OCI-LY1 (cell line): ENCODE data around the gene BARHL2.

Experiments
- H2AFZ ChIP-seq: fragments of 200-600 bp; sonication (generic), shearing (Covaris generic); 2 replicates; pipeline ENCODE4 v1.6.0; 2014; ENCODE audit warnings: antibody characterized with exemption, mild to moderate bottlenecking, low read length
- H3F3A ChIP-seq: fragments of 200-600 bp; sonication (generic), shearing (Covaris generic); 2 replicates; pipeline ENCODE4 v1.6.0; 2014; ENCODE audit warnings: mild to moderate bottlenecking, antibody characterized with exemption, low read length, moderate library complexity; ENCODE audit not compliant: insufficient read depth
- H3K27ac ChIP-seq: fragments of 200-600 bp; sonication (generic); 2 replicates; pipeline ENCODE4 v1.5.1; 2014; ENCODE audit warnings: low read length, mixed run types, mild to moderate bottlenecking, low read depth; ENCODE audit not compliant: poor library complexity, severe bottlenecking
- H3K27me3 ChIP-seq: fragments of 200-600 bp; sonication (generic); 2 replicates; pipeline ENCODE4 v1.6.0; 2014; ENCODE audit warnings: antibody characterized with exemption, mild to moderate bottlenecking, low read length, moderate library complexity; ENCODE audit not compliant: insufficient read depth
- H3K36me3 ChIP-seq: fragments of 200-600 bp; sonication (generic); 2 replicates; pipeline ENCODE4 v1.6.1; 2014; ENCODE audit warnings: mild to moderate bottlenecking, antibody characterized with exemption, low read length, moderate library complexity, mixed read lengths; ENCODE audit not compliant: insufficient read depth
- H3K4me1 ChIP-seq: fragments of 200-600 bp; sonication (generic); 2 replicates; pipeline ENCODE4 v1.5.1; 2014; ENCODE audit warnings: mild to moderate bottlenecking, low read length, moderate library complexity; ENCODE audit not compliant: insufficient read depth, severe bottlenecking
- H3K4me2 ChIP-seq: fragments of 200-600 bp; sonication (generic), shearing (Covaris generic); 2 replicates; pipeline ENCODE4 v1.6.1; 2014; ENCODE audit warnings: low read length
- H3K4me3 ChIP-seq: fragments of 200-600 bp; sonication (generic); 2 replicates; pipeline ENCODE4 v1.5.1; 2014; ENCODE audit warnings: low read length, low read depth, mild to moderate bottlenecking, mixed read lengths; ENCODE audit not compliant: poor library complexity, severe bottlenecking
- H3K79me2 ChIP-seq: fragments of 200-600 bp; shearing (Covaris generic); 2 replicates; pipeline ENCODE4 v1.6.1; 2016; ENCODE audit warnings: mixed run types, low read length, mixed read lengths; ENCODE audit not compliant: insufficient read depth
- H3K9ac ChIP-seq: fragments of 200-600 bp; sonication (generic), shearing (Covaris generic); 2 replicates; pipeline ENCODE4 v1.6.1; 2014; ENCODE audit warnings: mild to moderate bottlenecking, low read length, mixed read lengths
- H3K9me2 ChIP-seq: fragments of 200-600 bp; sonication (generic), shearing (Covaris generic); 2 replicates; pipeline ENCODE4 v1.6.1; 2014; ENCODE audit warnings: low read depth, mild to moderate bottlenecking, low read length, mixed read lengths
- H3K9me3 ChIP-seq: fragments of 200-600 bp; shearing (Covaris generic); 2 replicates; pipeline ENCODE4 v1.6.1; 2014; ENCODE audit warnings: low read length, mixed read lengths
- H4K20me1 ChIP-seq: fragments of 200-600 bp; sonication (generic), shearing (Covaris generic); 2 replicates; pipeline ENCODE4 v1.6.0; 2016; ENCODE audit warnings: mild to moderate bottlenecking, low read length; ENCODE audit not compliant: insufficient read depth
- EZH2 ChIP-seq: fragments of 200-600 bp; sonication (generic), shearing (Covaris generic); IDR thresholded peaks from 2 replicates; pipeline ENCODE4 v1.8.0; 2017; ENCODE audit warnings: borderline replicate concordance, mixed run types, mild to moderate bottlenecking, antibody characterized with exemption, low read length, moderate library complexity, mixed read lengths
- TF ChIP-seq, protein P1 (sequence below): fragments of 200-600 bp; sonication (generic), shearing (Covaris generic); IDR thresholded peaks from 2 replicates; pipeline ENCODE4 v1.5.1; 2017; ENCODE audit warnings: mild to moderate bottlenecking, antibody characterized with exemption, low read length, moderate library complexity, mixed read lengths

Gene BARHL2

DNA sequence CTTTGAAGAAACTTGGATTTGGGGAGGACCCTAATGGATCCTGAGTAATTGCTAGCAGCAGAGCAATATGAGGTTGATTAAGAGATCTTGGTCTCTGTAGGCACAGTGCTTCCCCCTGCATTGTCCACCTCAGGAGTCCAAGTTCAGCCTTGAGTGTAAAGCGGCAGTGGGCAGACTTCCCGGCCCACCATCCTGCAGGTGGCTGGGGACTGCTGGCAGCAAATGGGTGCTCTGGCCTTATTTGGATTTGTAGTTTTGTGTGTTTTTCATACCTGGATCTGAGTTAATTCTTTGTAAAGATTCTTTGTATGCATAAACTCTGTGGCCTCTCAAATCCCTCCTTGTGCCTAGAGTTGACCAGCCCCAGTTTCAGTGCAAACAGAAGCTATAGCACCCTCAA is 7.6 kb downstream of the BARHL2 start:
- TF ChIP-seq EZH2: no peak
- TF ChIP-seq, protein P1, sequence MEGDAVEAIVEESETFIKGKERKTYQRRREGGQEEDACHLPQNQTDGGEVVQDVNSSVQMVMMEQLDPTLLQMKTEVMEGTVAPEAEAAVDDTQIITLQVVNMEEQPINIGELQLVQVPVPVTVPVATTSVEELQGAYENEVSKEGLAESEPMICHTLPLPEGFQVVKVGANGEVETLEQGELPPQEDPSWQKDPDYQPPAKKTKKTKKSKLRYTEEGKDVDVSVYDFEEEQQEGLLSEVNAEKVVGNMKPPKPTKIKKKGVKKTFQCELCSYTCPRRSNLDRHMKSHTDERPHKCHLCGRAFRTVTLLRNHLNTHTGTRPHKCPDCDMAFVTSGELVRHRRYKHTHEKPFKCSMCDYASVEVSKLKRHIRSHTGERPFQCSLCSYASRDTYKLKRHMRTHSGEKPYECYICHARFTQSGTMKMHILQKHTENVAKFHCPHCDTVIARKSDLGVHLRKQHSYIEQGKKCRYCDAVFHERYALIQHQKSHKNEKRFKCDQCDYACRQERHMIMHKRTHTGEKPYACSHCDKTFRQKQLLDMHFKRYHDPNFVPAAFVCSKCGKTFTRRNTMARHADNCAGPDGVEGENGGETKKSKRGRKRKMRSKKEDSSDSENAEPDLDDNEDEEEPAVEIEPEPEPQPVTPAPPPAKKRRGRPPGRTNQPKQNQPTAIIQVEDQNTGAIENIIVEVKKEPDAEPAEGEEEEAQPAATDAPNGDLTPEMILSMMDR: no peak
- Histone ChIP-seq H3K9me3 (no peaks in the 10 kb centered on the region), H3K4me2 (no peak overlapping the region), H3K4me1 (no peaks in the 10 kb centered on the region), H3F3A (no peaks in the 10 kb centered on the region), H3K9ac (no peak overlapping the region), H2AFZ (no peak overlapping the region), H3K36me3 (no peaks in the 10 kb centered on the region), H4K20me1 (no peaks in the 10 kb centered on the region), H3K4me3 (no peak overlapping the region), H3K27ac (no peak overlapping the region), H3K27me3 (no peaks in the 10 kb centered on the region), H3K79me2 (no peaks in the 10 kb centered on the region), H3K9me2 (no peaks in the 10 kb centered on the region)

DNA sequence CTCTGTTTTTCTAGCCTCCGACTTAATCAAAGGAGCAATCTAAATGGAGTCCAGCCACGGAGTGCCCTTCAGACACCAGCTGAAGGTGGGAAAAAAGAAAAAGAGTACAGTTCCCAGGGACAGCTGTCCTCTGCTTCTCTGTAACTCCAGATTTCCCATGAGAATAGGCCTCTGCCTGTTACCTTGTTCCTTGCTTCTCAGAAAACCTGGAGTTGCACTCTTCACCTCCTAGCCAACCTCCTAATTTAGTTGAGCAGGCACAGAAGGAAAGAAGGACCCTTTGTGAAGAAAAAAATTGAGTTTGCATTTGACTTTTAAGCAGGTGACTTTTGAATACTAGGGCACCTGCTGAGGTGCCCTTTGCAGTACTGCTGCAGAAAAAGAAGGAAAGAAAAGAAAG is 8.3 kb downstream of the BARHL2 start:
- Histone ChIP-seq H3K36me3 (no peaks in the 10 kb centered on the region), H3K4me2 (no peak overlapping the region), H3K27ac (no peak overlapping the region), H3K79me2 (no peaks in the 10 kb centered on the region), H3K9me2 (no peaks in the 10 kb centered on the region), H2AFZ (no peak overlapping the region), H3K9me3 (no peaks in the 10 kb centered on the region), H3K4me3 (no peak overlapping the region), H3K9ac (no peak overlapping the region), H4K20me1 (no peaks in the 10 kb centered on the region), H3F3A (no peaks in the 10 kb centered on the region), H3K27me3 (no peaks in the 10 kb centered on the region), H3K4me1 (no peaks in the 10 kb centered on the region)
- TF ChIP-seq, protein P1: no peak
- no peak for TF ChIP-seq EZH2

DNA sequence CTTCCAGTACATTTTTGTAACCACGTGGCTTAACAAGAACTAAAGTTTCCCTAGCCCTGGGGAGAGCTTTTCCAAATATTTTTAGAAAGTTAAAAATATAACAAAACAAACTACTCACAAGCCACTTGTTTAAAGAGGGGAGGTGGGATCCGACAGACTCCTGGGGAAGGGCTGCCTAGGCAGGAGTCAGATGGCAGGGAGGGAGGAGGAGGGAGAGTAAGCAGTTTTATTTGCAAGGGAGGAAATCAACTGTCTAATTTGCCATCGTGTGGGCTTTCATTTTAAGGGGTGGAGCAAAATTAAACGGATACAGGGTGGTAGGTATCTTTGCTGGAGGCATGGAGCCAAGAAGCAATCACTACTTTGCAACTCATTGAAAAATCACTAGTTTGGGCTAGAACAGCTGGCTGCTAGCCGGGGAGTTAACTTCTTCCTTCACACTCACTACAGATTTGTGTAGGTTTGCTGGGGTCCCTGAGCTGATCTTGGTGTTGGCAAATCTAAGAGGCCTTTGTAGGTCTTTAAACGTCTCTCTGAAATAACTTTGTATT is 8.8 kb downstream of the BARHL2 start:
- Histone ChIP-seq H3K9me2 (no peaks in the 10 kb centered on the region), H3K9me3 (no peaks in the 10 kb centered on the region), H3K4me1 (no peaks in the 10 kb centered on the region), H3K4me2 (no peak overlapping the region), H4K20me1 (no peaks in the 10 kb centered on the region), H3K79me2 (no peaks in the 10 kb centered on the region), H3K36me3 (no peaks in the 10 kb centered on the region), H3K27ac (no peak overlapping the region), H3K9ac (no peak overlapping the region), H3K4me3 (no peak overlapping the region), H3K27me3 (no peaks in the 10 kb centered on the region), H3F3A (no peaks in the 10 kb centered on the region), H2AFZ (no peak overlapping the region)
- TF ChIP-seq, protein P1: no peak
- TF ChIP-seq EZH2: no peak
